H1 (cell line): ENCODE measurements around the gene NUDT6. TPM values are rescaled to one million over a fixed set of nuclear protein-coding genes. Genes with fewer than 3 reads are reported as not detected.

ENCODE experiments used
- CTCF ChIA-PET: fragments of 300-600 bp; sonication (Branson Sonifier 250); formaldehyde crosslinking; loops from one replicate; lab custom pipeline; 2021; ENCODE audit not compliant: partially characterized antibody; lab: Charles Lee
- POLR2A ChIA-PET: fragments of 300-600 bp; sonication (Branson Sonifier 250); formaldehyde crosslinking; loops from one replicate; lab custom pipeline; 2021; ENCODE audit warnings: inconsistent platforms; ENCODE audit not compliant: partially characterized antibody; lab: Charles Lee
- DNase-seq, 2 experiments: peaks; one replicate each; pipeline versions ENCODE4 v3.0.0 to v3.0.0-alpha.2; 2010 to 2022; ENCODE audit warnings: low spot score in 2 of 2, low read depth in 1 of 2, mixed read lengths in 1 of 2
- FAIRE-seq: peaks from 2 replicates; lab custom pipeline; 2011; peaks lifted over from hg19 to GRCh38; lab: Jason Lieb, UNC
- H2AFZ ChIP-seq: 2 replicates; pipeline ENCODE4 v1.8.1; 2012; ENCODE audit warnings: low read length, inconsistent platforms
- H2AK5ac ChIP-seq: 2 replicates; pipeline ENCODE4 v1.6.1; 2013; ENCODE audit warnings: low read depth, low read length
- H2BK120ac ChIP-seq: replicated peaks from 2 replicates; pipeline ENCODE3; 2013; ENCODE audit warnings: low read depth, low read length, inconsistent platforms
- H2BK12ac ChIP-seq: 2 replicates; pipeline ENCODE4 v1.6.1; 2013; ENCODE audit warnings: low read depth, low read length
- H2BK15ac ChIP-seq: 2 replicates; pipeline ENCODE4 v1.6.1; 2013; ENCODE audit warnings: low read length
- H2BK20ac ChIP-seq: 2 replicates; pipeline ENCODE4 v1.6.1; 2013; ENCODE audit warnings: low read length
- H2BK5ac ChIP-seq: 2 replicates; pipeline ENCODE4 v1.6.1; 2013; ENCODE audit warnings: low read depth, low read length
- H3K14ac ChIP-seq: 2 replicates; pipeline ENCODE4 v1.6.1; 2013; ENCODE audit warnings: inconsistent platforms; ENCODE audit not compliant: insufficient read length
- H3K18ac ChIP-seq: 2 replicates; pipeline ENCODE4 v1.6.1; 2013; ENCODE audit warnings: low read length; ENCODE audit errors: extremely low read depth
- H3K23ac ChIP-seq: 2 replicates; pipeline ENCODE4 v1.6.1; 2013; ENCODE audit warnings: inconsistent platforms; ENCODE audit not compliant: insufficient read length
- H3K23me2 ChIP-seq: 2 replicates; pipeline ENCODE4 v1.6.1; 2013; ENCODE audit warnings: low read depth, low read length
- H3K27ac ChIP-seq: 2 replicates; pipeline ENCODE4 v1.6.1; 2011; ENCODE audit warnings: low read depth, low read length, inconsistent platforms
- H3K27me3 ChIP-seq, 4 experiments: replicated peaks in 1 of 4; 1 replicate in 1 of 4; 2 replicates in 3 of 4; pipeline versions ENCODE4 v1.6.1 to v1.8.1; 2011 to 2013; ENCODE audit warnings: low read length in 3 of 4, mild to moderate bottlenecking in 3 of 4, inconsistent platforms in 2 of 4, mixed read lengths in 2 of 4, moderate library complexity in 1 of 4; ENCODE audit not compliant: control insufficient read depth in 3 of 4, insufficient read depth in 3 of 4; ENCODE audit errors: extremely low read depth in 1 of 4
- H3K36me3 ChIP-seq, 4 experiments: 2 replicates each; pipeline versions ENCODE4 v1.6.1 to v1.8.1; 2011 to 2013; ENCODE audit warnings: mild to moderate bottlenecking in 4 of 4, low read length in 3 of 4, moderate library complexity in 2 of 4, control low read depth in 1 of 4, inconsistent platforms in 1 of 4; ENCODE audit not compliant: insufficient read depth in 4 of 4, control insufficient read depth in 2 of 4
- H3K4ac ChIP-seq: replicated peaks from 2 replicates; pipeline ENCODE3; 2013; ENCODE audit warnings: low read length, low read depth, mixed read lengths, inconsistent platforms; ENCODE audit not compliant: insufficient read length
- H3K4me1 ChIP-seq, 4 experiments: replicated peaks in 1 of 4; 1 replicate in 1 of 4; 2 replicates in 3 of 4; pipeline versions ENCODE4 v1.6.1 to v1.8.1; 2011 to 2013; ENCODE audit warnings: low read length in 3 of 4, inconsistent platforms in 2 of 4, mixed read lengths in 1 of 4; ENCODE audit not compliant: insufficient read depth in 4 of 4, control insufficient read depth in 3 of 4
- H3K4me2 ChIP-seq, 2 experiments: 2 replicates each; pipeline versions ENCODE4 v1.6.1 to v1.8.1; 2011 to 2013; ENCODE audit warnings: low read depth in 2 of 2, low read length in 2 of 2, control low read depth in 1 of 2, inconsistent platforms in 1 of 2, mild to moderate bottlenecking in 1 of 2; ENCODE audit not compliant: insufficient read depth in 1 of 2
- H3K4me3 ChIP-seq, 4 experiments: fragments of 200-600, 300-600 bp in 1 of 4; sonication (generic), shearing (Covaris generic), sonication (Bioruptor Twin) in 1 of 4; 2 replicates each; pipeline versions ENCODE4 v1.5.1 to v1.8.1; 2011 to 2016; ENCODE audit warnings: low read length in 4 of 4, low read depth in 3 of 4, control low read depth in 2 of 4, inconsistent platforms in 2 of 4, mild to moderate bottlenecking in 2 of 4, mixed read lengths in 1 of 4, moderate library complexity in 1 of 4; ENCODE audit not compliant: insufficient read depth in 2 of 4; ENCODE audit errors: extremely low read depth in 1 of 4
- H3K56ac ChIP-seq: replicated peaks from 2 replicates; pipeline ENCODE3; 2013; ENCODE audit warnings: low read depth, mild to moderate bottlenecking, mixed read lengths, low read length, inconsistent platforms; ENCODE audit not compliant: insufficient read length
- H3K79me1 ChIP-seq: 2 replicates; pipeline ENCODE4 v1.6.1; 2013; ENCODE audit warnings: low read depth, low read length, control low read depth
- H3K79me2 ChIP-seq, 2 experiments: 2 replicates each; pipeline versions ENCODE4 v1.6.1 to v1.8.1; 2012 to 2013; ENCODE audit warnings: low read length in 2 of 2, mild to moderate bottlenecking in 2 of 2, inconsistent platforms in 1 of 2; ENCODE audit not compliant: insufficient read depth in 2 of 2, control insufficient read depth in 1 of 2
- H3K9ac ChIP-seq, 4 experiments: replicated peaks in 1 of 4; 1 replicate in 1 of 4; 2 replicates in 3 of 4; pipeline versions ENCODE4 v1.6.1 to v1.8.1; 2011 to 2013; ENCODE audit warnings: low read depth in 3 of 4, low read length in 3 of 4, control low read depth in 2 of 4, mild to moderate bottlenecking in 2 of 4, moderate library complexity in 2 of 4, inconsistent platforms in 1 of 4; ENCODE audit errors: extremely low read depth in 1 of 4
- H3K9me3 ChIP-seq, 2 experiments: 2 replicates each; pipeline versions ENCODE4 v1.6.1 to v1.8.1; 2012 to 2013; ENCODE audit warnings: mild to moderate bottlenecking in 2 of 2, moderate library complexity in 2 of 2, control low read depth in 1 of 2, inconsistent platforms in 1 of 2, low read depth in 1 of 2, low read length in 1 of 2, mixed read lengths in 1 of 2; ENCODE audit not compliant: insufficient read depth in 2 of 2
- H4K20me1 ChIP-seq, 2 experiments: replicated peaks in 1 of 2; 2 replicates each; pipeline versions ENCODE3 to v1.8.1; 2011 to 2013; ENCODE audit warnings: inconsistent platforms in 2 of 2, low read length in 2 of 2, mild to moderate bottlenecking in 1 of 2; ENCODE audit not compliant: insufficient read depth in 2 of 2, control insufficient read depth in 1 of 2
- H4K5ac ChIP-seq: 2 replicates; pipeline ENCODE4 v1.6.1; 2013; ENCODE audit warnings: low read length, low read depth, mixed read lengths, inconsistent platforms; ENCODE audit not compliant: insufficient read length
- H4K8ac ChIP-seq: 2 replicates; pipeline ENCODE4 v1.8.0; 2013; ENCODE audit warnings: mild to moderate bottlenecking, moderate library complexity, low read length, inconsistent platforms; ENCODE audit not compliant: insufficient read depth; ENCODE audit errors: extremely low read depth
- H4K91ac ChIP-seq: replicated peaks from 2 replicates; pipeline ENCODE3; 2013; ENCODE audit warnings: low read length, mixed read lengths, inconsistent platforms; ENCODE audit not compliant: insufficient read length
- ATF2 ChIP-seq: IDR thresholded peaks from 2 replicates; pipeline ENCODE4 v1.6.1; 2012; ENCODE audit warnings: low read length, inconsistent platforms
- ATF3 ChIP-seq: IDR thresholded peaks from 2 replicates; pipeline ENCODE4 v1.6.1; 2011; ENCODE audit warnings: low read depth, mild to moderate bottlenecking, low read length; ENCODE audit not compliant: insufficient read depth
- CHD1 ChIP-seq: IDR thresholded peaks from 2 replicates; pipeline ENCODE4 v1.6.1; 2012; ENCODE audit warnings: low read depth, low read length, improper control_type of control experiment
- EZH2 ChIP-seq: fragments of 200-600 bp; sonication (generic); IDR thresholded peaks from 2 replicates; pipeline ENCODE4 v1.7.1; 2012; ENCODE audit warnings: low read depth, mild to moderate bottlenecking, moderate library complexity, low read length, inconsistent platforms; ENCODE audit not compliant: severe bottlenecking
- SP1 ChIP-seq: IDR thresholded peaks from 2 replicates; pipeline ENCODE4 v1.6.1; 2011; ENCODE audit warnings: low read depth, low read length
- SP4 ChIP-seq: IDR thresholded peaks from 2 replicates; pipeline ENCODE4 v1.6.1; 2012; ENCODE audit warnings: low read length, inconsistent platforms
- TAF1 ChIP-seq: IDR thresholded peaks from 2 replicates; pipeline ENCODE4 v1.6.1; 2011; ENCODE audit warnings: mild to moderate bottlenecking, low read depth, low read length
- ZNF274 ChIP-seq: IDR thresholded peaks from 2 replicates; pipeline ENCODE4 v1.7.0; 2012; ENCODE audit warnings: low read length, borderline replicate concordance; ENCODE audit errors: extremely low read depth
- whole genome bisulfite sequencing, 2 experiments: shearing (Covaris generic) in 1 of 2; methylation state at CpG; one replicate each; pipeline versions ENCODE4 v1.1.6 to v1.1.7; 2013 to 2015; ENCODE audit warnings: low lambda C conversion rate in 2 of 2, mixed read lengths in 2 of 2, inconsistent platforms in 1 of 2, low coverage in 1 of 2, missing lambda C conversion rate in 1 of 2; ENCODE audit not compliant: insufficient replicate concordance in 2 of 2, insufficient coverage in 1 of 2, insufficient read length in 1 of 2; ENCODE audit errors: extremely low coverage in 1 of 2, missing lambda C conversion rate in 1 of 2; 5-methylcytosine and 5-hydroxymethylcytosine counted together
- polyA plus RNA-seq, 7 experiments: library from polyadenylated mRNA; depleted of rRNA in 3 of 7; stranded (reverse) in 5 of 7; unstranded in 2 of 7; fragments of >200 nt in 5 of 7; fragments of 200-250 nt in 2 of 7; gene quantifications; 1 replicate in 5 of 7; 2 replicates in 1 of 7; 4 replicates in 1 of 7; pipeline versions ENCODE4 v1.2.1 to v1.2.3, GENCODE V29; 2011 to 2013; ENCODE audit warnings: missing spikeins in 2 of 7, mixed read lengths in 2 of 7
- total RNA-seq: library from RNA; stranded (reverse); fragmentation: NEBNext Ultra II Directional; extraction: Animal tissue kit (Norgen Biotek cat#: 25700); gene quantifications from 2 replicates; pipeline ENCODE4 v1.2.1, GENCODE V29; 2021
- TF ChIP-seq, protein P1 (sequence below), 3 experiments: IDR thresholded peaks; 1 replicate in 2 of 3; 2 replicates in 1 of 3; pipeline versions ENCODE4 v1.5.1 to v1.6.1; 2011; ENCODE audit warnings: low read length in 3 of 3, mild to moderate bottlenecking in 3 of 3, inconsistent platforms in 2 of 3, low read depth in 1 of 3, moderate library complexity in 1 of 3; ENCODE audit not compliant: insufficient read depth in 1 of 3; ENCODE audit errors: control extremely low read depth in 1 of 3

NUDT6 gene
- total and polyA plus RNA-seq, 2 of the 8 experiments (the other 6 are each of a cell fraction or from before 2014, with no cell fraction given) = 5.0 to 12.4 TPM

GRCh38 chr4:122876456-122876855 lies 45.9 kb downstream of the NUDT6 start:
- 0 out of 2 replicates have a peak, but pooled peaks cover under 1% of the 10 kb centered on the region for H3K79me1 ChIP-seq
- POLR2A ChIA-PET = interaction anchor here (0.6 to 2.0 kb wide), 5 partner anchors 12 to 117 kb away, joined by 3 to 10 read pairs (median 4); no protein-coding TSS in a partner anchor
- H3K23ac ChIP-seq = no peak overlapping the region
- H3K4me2 ChIP-seq = no peak overlapping the region
- no peak overlapping the region for H3K9ac ChIP-seq
- peaks cover under 1 to 87% of the 10 kb centered on the region in 2 experiments for H3K79me2 ChIP-seq
- peaks cover 5 to 15% of the 10 kb centered on the region in 2 experiments for H4K20me1 ChIP-seq
- no peak overlapping the region for H2BK12ac ChIP-seq
- no peak overlapping the region for H3K4me3 ChIP-seq
- H2BK120ac ChIP-seq = no peak overlapping the region
- H2AFZ ChIP-seq = no peak overlapping the region
- H4K91ac ChIP-seq = no peak overlapping the region
- no peak overlapping the region for H3K56ac ChIP-seq
- H3K4ac ChIP-seq = no peak overlapping the region
- no peak overlapping the region for H3K14ac ChIP-seq
- H2BK15ac ChIP-seq = no peak overlapping the region
- H3K27ac ChIP-seq = no peak overlapping the region
- no peak overlapping the region for H4K5ac ChIP-seq
- no peak overlapping the region for H3K18ac ChIP-seq
- peaks cover 6 to 64% (median 51%) of the 10 kb centered on the region in 4 experiments for H3K36me3 ChIP-seq
- H3K9me3 ChIP-seq = peaks cover 0 to 8% of the 10 kb centered on the region in 2 experiments; a peak in 3 of 4 replicates
- H2BK5ac ChIP-seq = no peak overlapping the region
- peaks cover 0 to 3% (median 0%) of the 10 kb centered on the region in 4 experiments; a peak in 2 of 7 replicates for H3K4me1 ChIP-seq
- DNase-seq (no peak), FAIRE-seq (no peak)
- no peaks in the 10 kb centered on the region; the same call in 1 of the 2 replicates for H3K23me2 ChIP-seq
- CTCF ChIA-PET = interaction anchor here (0.9 to 2.1 kb wide), 7 partner anchors 12 to 274 kb away, joined by 3 to 5 read pairs (median 4); no protein-coding TSS in a partner anchor
- H2AK5ac ChIP-seq = no peak overlapping the region
- no peaks in the 10 kb centered on the region for H3K27me3 ChIP-seq
- WGBS, 2 experiments = 93% methylated on average over 3 of the region's 3 CpGs; no CpG with 5 or more reads in 1 of the 2 experiments
- no peak overlapping the region for H2BK20ac ChIP-seq
- H4K8ac ChIP-seq = no peak overlapping the region
- TF ChIP-seq EZH2 (no peak), ZNF274 (no peak), CHD1 (no peak), ATF2 (no peak), SP1 (no peak), ATF3 (no peak), SP4 (no peak), TAF1 (no peak)
- TF ChIP-seq, protein P1, sequence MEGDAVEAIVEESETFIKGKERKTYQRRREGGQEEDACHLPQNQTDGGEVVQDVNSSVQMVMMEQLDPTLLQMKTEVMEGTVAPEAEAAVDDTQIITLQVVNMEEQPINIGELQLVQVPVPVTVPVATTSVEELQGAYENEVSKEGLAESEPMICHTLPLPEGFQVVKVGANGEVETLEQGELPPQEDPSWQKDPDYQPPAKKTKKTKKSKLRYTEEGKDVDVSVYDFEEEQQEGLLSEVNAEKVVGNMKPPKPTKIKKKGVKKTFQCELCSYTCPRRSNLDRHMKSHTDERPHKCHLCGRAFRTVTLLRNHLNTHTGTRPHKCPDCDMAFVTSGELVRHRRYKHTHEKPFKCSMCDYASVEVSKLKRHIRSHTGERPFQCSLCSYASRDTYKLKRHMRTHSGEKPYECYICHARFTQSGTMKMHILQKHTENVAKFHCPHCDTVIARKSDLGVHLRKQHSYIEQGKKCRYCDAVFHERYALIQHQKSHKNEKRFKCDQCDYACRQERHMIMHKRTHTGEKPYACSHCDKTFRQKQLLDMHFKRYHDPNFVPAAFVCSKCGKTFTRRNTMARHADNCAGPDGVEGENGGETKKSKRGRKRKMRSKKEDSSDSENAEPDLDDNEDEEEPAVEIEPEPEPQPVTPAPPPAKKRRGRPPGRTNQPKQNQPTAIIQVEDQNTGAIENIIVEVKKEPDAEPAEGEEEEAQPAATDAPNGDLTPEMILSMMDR (IDR thresholded peaks at IDR 0.05; ENCODE audit: control extremely low read depth in 1 of 3, insufficient read depth in 1 of 3, low read depth in 1 of 3, low read length in 3 of 3) = no peak
